ENCODE results near the gene NTRK2.

DNA sequence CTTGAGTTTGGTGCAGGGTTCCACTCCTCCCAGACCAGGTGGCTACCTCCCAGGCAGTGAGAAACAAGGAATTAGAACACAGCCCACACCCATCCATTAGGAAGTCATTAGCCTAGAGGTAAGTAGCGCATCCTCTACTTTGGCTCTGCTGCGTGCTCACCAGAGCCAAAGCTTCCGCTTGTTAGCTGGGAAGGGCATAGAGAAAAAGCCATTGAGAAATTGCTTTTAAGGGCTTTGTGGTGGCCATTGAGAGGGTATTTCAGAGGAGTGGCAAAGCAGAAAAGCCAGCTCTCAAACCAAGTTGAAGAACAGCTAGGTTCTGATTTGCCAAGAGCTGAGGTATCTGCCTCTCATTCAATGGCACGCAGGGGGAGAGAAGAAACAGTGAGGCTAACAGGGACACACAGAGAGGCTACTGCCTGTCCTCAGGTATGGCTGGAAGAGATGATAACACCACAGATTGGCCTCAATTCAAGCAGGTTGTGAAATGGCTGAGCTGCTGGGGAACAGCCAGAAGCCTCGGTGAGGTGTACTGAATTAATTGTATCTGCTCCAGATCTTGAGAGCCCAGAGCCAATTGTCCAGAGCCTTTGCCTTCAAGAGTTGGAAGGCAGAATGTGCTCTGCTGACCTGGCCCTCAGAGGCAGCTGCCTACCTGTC is 119.4 kb downstream of the NTRK2 start:
- TF ChIP-seq CTCF (IDR thresholded peaks at IDR 0.05) = no peak
- TF ChIP-seq EP300 (IDR thresholded peaks at IDR 0.05) = no peak

Measured in upper lobe of left lung (tissue), 4 donors.